NCI-H526 treated with DMSO at 0.1 percent for 48 hours (cell line): ENCODE measurements around the gene TMEM116.
"Not testable (repeated sequence)": the region's sequence is repeated elsewhere in the genome, so short reads cannot be mapped to it uniquely, and the experiment has no call there.

Experiments used
- DNase-seq: peaks from one replicate; lab custom pipeline; 2025; lab: John Stamatoyannopoulos, UW

Gene TMEM116

GRCh38 chr12:112009596-112009995, 3.4 kb downstream of the TMEM116 start:
- DNase-seq: not testable (repeated sequence)

DNA sequence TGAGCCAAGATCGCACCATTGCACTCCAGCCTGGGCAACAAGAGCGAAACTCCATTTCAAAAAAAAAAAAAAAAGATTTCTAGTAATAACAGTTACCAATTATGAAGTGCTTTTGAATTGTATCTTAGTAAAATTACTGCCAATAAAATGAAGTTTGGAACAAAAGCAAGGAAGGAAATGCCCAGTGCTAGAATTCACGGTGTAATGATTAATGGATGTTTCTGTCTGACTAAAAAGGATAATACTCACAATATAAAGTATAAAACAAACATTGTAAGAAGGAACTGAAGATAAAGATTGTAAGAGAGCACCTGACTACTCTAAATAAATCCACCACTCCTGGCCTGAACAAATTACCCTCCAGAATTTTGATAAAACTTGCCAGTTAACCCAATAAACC, 4.0 kb downstream of the TMEM116 start:
- no peak for DNase-seq

DNA sequence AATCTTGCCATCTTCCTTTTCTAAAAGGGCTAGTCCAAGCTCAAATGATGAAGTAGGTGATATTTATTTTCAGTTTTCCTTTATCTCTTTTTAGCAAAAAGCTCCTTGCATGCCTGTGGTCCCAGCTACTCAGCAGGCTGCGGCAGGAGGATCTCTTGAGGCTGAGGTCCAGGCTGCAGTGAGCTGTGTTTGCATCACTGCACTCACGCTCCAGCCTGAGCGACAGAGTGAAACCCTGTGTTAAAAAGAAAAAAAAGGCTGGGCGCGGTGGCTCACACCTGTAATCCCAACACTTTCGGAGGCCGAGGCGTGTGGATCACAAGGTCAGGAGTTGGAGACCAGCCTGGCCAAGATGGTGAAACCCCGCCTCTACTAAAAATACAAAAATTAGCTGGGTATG, 5.0 kb downstream of the TMEM116 start:
- DNase-seq: no peak

GRCh38 chr12:112005419-112006395, 7.3 kb downstream of the TMEM116 start:
- no peak for DNase-seq

- no peak for DNase-seq
Measured at GRCh38 chr12:112004041-112004440, 8.9 kb downstream of the TMEM116 start.

DNA sequence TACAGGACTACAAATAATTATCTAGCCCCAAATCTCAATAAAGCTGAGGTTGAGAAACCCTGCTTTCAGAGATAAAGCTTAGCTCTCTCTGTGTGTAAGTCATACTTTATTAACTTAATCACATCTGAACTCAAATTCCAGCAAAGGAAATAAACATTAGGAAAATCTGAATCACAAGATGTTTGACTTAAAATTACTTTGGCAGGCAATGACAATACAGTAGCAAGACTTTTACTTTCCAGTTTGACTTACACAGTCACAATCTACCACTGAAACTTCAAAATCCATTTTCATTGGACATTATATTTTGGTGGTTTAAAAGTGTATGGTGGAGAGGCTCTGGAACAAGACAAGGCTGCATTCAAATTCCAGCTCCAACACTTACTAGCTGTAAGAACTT, 11.4 kb downstream of the TMEM116 start:
- DNase-seq: no peak

DNA sequence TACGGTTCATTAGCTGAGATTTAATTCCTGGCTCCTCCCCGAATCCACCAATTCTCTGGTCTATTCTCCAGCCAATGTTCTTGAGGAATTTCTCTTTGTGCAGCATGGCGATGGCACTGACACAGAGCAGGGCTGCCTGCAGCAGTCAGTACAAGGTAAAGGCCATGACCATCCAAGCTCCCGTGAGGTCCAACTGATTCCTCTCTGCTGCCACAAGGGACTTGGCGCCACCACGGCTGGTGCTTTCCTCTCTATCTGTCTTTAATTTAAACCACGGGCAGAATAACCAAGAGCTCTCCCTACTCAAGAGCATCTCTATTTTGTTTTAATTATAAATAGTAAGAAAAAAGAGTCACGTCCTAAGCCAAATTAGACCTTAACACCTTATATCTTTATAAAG, 12.1 kb downstream of the TMEM116 start:
- DNase-seq: no peak

- not testable (repeated sequence) for DNase-seq
Measured at GRCh38 chr12:111999129-111999528, 13.8 kb downstream of the TMEM116 start.

DNA sequence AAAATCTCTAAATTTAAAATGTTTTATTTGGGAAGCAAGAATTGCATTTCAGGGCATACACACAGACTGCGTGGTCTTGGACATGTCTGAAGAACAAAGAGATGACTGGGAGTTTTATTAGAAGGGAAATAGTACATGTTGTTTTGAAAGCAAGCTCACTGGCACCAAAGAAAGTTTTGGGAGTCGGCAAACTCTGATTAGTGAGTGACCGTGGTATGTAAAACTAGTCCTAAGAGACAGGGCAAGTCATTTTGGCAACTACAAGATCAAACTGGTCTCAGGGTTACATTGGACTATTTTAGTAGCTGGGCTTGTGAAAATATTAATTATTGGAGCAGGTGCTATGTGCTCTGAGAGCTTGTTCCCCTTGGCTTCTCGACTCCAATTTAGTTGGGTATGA, 14.9 kb downstream of the TMEM116 start:
- DNase-seq: no peak

DNA sequence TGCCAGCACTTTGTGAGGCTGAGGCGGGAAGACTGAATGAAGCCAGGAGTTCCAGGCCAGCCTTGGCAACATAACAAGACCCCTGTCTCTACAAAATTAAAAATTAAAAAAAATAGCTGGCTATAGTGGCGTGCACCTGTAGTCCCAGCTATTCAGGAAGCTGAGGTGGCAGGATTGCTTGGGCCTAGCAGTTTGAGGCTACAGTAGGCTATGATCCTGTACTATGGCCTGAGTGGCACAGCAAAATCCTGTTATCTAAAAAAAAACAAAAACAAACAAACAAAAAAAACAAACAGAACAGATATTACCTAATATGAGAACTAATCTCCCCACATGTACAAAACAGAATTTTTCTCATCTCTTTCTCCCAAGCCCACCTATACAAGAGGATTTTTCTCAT, 15.7 kb downstream of the TMEM116 start:
- no peak for DNase-seq

GRCh38 chr12:111995782-111996480, 17.0 kb downstream of the TMEM116 start:
- no peak for DNase-seq

- not testable (repeated sequence) for DNase-seq
Measured at GRCh38 chr12:111994211-111995111, 18.5 kb downstream of the TMEM116 start.

GRCh38 chr12:111993292-111994150, 19.4 kb downstream of the TMEM116 start:
- no peak for DNase-seq

DNA sequence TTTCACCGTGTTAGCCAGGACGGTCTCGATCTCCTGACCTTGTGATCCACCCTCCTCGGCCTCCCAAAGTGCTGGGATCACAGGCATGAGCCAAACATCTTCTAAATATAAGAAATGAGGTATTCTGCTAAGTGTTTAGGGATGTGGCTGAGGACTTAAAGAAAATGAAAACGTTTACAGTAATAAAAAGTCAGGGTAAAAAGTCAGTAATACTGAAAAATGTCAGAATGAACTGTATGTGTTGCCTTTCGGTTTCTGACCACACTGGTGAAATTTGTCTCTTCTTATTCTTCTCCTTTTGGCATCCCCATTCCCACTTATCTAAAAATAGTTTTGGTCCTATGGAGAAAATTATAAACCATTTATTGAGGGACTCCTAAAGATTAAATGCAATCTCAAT, 20.5 kb downstream of the TMEM116 start:
- no peak for DNase-seq

GRCh38 chr12:111991946-111992345, 21.0 kb downstream of the TMEM116 start:
- no peak for DNase-seq

DNA sequence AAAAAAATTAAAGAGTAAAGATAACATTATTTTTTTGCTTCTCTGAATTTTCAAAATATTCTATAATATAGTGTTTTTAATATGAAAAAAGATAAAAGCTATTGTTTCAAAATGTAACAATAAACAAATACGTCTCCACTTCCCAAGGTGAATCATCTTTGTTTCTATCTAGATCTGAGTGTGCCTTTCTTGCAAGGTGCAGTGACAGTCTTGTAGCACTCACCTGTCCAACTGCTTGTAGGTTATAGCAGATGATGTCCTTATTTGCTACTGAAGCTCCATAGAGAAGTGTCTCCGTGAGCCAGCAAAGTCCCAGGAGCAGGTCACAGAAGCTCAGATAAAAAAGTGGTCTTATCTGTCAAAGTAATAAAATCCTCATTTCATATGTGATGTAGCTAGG, 21.4 kb downstream of the TMEM116 start:
- no peak for DNase-seq

- DNase-seq: no peak
Measured at GRCh38 chr12:111984820-111985219, 28.1 kb downstream of the TMEM116 start.

DNA sequence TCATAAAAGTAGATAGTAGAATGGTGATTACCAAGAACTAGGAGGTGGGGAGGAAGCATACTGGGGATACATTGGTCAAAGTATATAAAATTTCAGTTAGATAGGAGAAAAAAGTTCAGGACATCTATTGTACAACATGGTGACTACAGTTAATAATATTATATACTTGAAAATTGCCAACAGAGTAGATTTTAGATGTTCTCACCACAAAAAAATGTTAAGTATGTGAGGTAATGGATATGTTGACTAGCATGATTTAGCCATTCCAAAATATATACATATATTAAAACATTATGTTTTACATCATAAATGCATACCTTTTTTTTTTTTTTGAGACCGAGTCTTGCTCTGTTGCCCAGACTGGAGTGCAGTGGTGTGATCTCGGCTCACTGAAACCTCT, 31.0 kb downstream of the TMEM116 start:
- no peak for DNase-seq

DNA sequence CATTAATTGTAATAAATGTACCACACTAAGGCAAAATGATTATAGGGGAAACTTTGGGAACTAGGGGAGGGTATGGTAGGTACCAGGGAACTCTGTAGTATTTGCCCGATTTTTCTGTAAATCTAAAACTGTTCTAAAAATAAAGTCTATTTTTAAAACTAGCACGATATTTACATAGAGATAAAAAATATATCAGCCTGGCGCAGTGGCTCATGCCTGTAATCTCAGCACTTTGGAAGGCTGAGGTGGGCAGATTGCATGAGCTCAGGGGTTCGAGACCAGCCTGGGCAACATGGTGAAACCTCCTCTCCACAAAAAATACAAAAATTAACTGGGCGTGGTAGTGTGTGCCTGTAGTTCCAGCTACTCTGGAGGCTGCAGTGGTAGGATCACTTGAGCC, 32.4 kb downstream of the TMEM116 start:
- DNase-seq: no peak

GRCh38 chr12:111978545-111978944, 34.4 kb downstream of the TMEM116 start:
- no peak for DNase-seq

- DNase-seq: no peak
Measured at GRCh38 chr12:111976860-111977259, 36.1 kb downstream of the TMEM116 start.
